Limb (tissue), 2 donors: ENCODE measurements around the gene XRCC4.
"Not testable (repeated sequence)": the region's sequence is repeated elsewhere in the genome, so short reads cannot be mapped to it uniquely, and the experiment has no call there.

ENCODE experiments used
- DNase-seq, 2 donors: peaks; one replicate each; pipeline ENCODE4 v3.0.0-alpha.2; 2016; ENCODE audit errors: extremely low spot score in 2 of 2

Gene XRCC4

GRCh38 chr5:83177803-83178202, 100.5 kb downstream of the XRCC4 start:
- no peak for DNase-seq

GRCh38 chr5:83179966-83180365, 102.6 kb downstream of the XRCC4 start:
- no peak for DNase-seq

GRCh38 chr5:83184534-83184933, 107.2 kb downstream of the XRCC4 start:
- no peak for DNase-seq

- no peak for DNase-seq
Measured at GRCh38 chr5:83192947-83193346, 115.6 kb downstream of the XRCC4 start.

- DNase-seq, result no peak
Measured at GRCh38 chr5:83197326-83197967, 120.1 kb downstream of the XRCC4 start.

GRCh38 chr5:83199126-83199525, 121.8 kb downstream of the XRCC4 start:
- DNase-seq, result peak in 1 of 2 donors; percentile 25

GRCh38 chr5:83204651-83205050, 127.3 kb downstream of the XRCC4 start:
- DNase-seq, result no peak

GRCh38 chr5:83209963-83210362, 132.6 kb downstream of the XRCC4 start:
- DNase-seq, result no peak

GRCh38 chr5:83219077-83219476, 141.7 kb downstream of the XRCC4 start:
- DNase-seq, result no peak

GRCh38 chr5:83219495-83219894, 142.1 kb downstream of the XRCC4 start:
- DNase-seq, result no peak

- DNase-seq, result no peak
Measured at GRCh38 chr5:83220331-83220730, 143.0 kb downstream of the XRCC4 start.

GRCh38 chr5:83222906-83223305, 145.6 kb downstream of the XRCC4 start:
- no peak for DNase-seq

- DNase-seq, result no peak
Measured at GRCh38 chr5:83227611-83228010, 150.3 kb downstream of the XRCC4 start.

- no peak for DNase-seq
Measured at GRCh38 chr5:83230511-83230910, 153.2 kb downstream of the XRCC4 start.

- DNase-seq, result peak in 1 of 2 donors; percentile 7
Measured at GRCh38 chr5:83244516-83244915, 167.2 kb downstream of the XRCC4 start.

GRCh38 chr5:83245037-83245436, 167.7 kb downstream of the XRCC4 start:
- no peak for DNase-seq

- no peak for DNase-seq
Measured at GRCh38 chr5:83246071-83246470, 168.7 kb downstream of the XRCC4 start.

- DNase-seq, result no peak
Measured at GRCh38 chr5:83249156-83249555, 171.8 kb downstream of the XRCC4 start.

- DNase-seq, result no peak
Measured at GRCh38 chr5:83251849-83252248, 174.5 kb downstream of the XRCC4 start.

GRCh38 chr5:83253720-83254119, 176.4 kb downstream of the XRCC4 start:
- no peak for DNase-seq

GRCh38 chr5:83255268-83255667, 177.9 kb downstream of the XRCC4 start:
- no peak for DNase-seq

GRCh38 chr5:83256091-83256780, 178.9 kb downstream of the XRCC4 start:
- DNase-seq, result no peak

GRCh38 chr5:83257684-83258083, 180.3 kb downstream of the XRCC4 start:
- DNase-seq, result not testable (repeated sequence)
